Measurements from ENCODE around the gene RBL2. TPM values are rescaled to one million over a fixed set of nuclear protein-coding genes. Genes with fewer than 3 reads are reported as not detected.

RBL2 gene
- total and polyA plus RNA-seq, 2 of the 13 experiments (the other 11 are each of a cell fraction or from before 2014, with no cell fraction given), result 41.2 to 60.9 TPM

DNA sequence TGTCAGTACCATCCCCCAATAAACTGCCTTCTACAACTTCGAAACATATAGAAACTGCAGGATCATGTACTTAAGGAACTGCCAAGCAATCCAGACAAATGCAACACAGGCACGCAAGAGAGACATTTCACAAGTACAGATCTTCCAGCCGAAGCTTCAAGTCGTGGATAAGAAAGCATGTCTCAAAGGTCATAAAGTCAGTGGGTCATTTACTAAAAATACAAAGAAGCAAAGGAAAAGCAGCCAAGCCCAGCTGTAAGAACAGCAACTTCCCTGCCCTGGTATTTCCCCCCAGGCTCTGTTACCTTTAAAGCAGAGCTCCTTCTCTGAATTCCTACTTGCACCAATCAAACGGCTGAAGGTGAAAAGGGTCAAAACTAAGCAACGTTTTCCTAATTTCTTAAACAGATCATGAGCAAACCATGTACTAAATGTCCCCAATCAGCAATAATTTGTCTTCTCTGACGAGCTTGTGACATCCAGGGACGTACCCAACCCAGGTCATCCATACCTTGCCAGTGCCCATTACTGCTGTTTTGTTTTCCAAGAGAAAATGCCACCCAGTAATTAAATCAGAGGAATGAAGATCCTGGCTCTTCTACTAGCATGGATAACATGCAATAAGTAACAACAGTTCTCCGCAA is 67.1 kb downstream of the RBL2 start:
- WGBS (ENCODE audit: low lambda C conversion rate), result 75% methylated on average over 9 of the region's 9 CpGs
- Histone ChIP-seq H2AFZ (ENCODE audit: low read length) (no peak overlapping the region), H3K79me2 (ENCODE audit: insufficient read depth, low read length) (peaks cover 14% of the 10 kb centered on the region), H3K4me3 (replicated peaks in 1 of 3; ENCODE audit: insufficient read depth in 1 of 3, low read depth in 2 of 3, low read length in 3 of 3) (peak overlapping the region; percentile 89 to 94 (median 92); a peak in 4 of 6 replicates), H3K27me3 (ENCODE audit: control insufficient read depth in 1 of 2, insufficient read depth in 2 of 2, low read length in 2 of 2) (no peaks in the 10 kb centered on the region; a peak in 1 of 5 replicates), H3K36me3 (replicated peaks in 1 of 2; ENCODE audit: control insufficient read depth in 1 of 2, insufficient read depth in 2 of 2, low read length in 2 of 2) (peaks cover 3 to 20% of the 10 kb centered on the region in 2 experiments; a peak in 3 of 5 replicates), H3K27ac (ENCODE audit: extremely low read length, insufficient read depth, low read length) (no peak overlapping the region), H3K4me1 (ENCODE audit: insufficient read depth, low read length) (peaks cover 26% of the 10 kb centered on the region), H3K9ac (ENCODE audit: insufficient read depth, low read depth, low read length) (peak overlapping the region; percentile 74; the same call in 1 of the 2 replicates), H4K20me1 (ENCODE audit: insufficient read depth, low read length) (no peaks in the 10 kb centered on the region), H3K4me2 (ENCODE audit: low read depth, low read length) (peak overlapping the region; percentile 96), H3K9me3 (ENCODE audit: low read length) (no peaks in the 10 kb centered on the region)
- BruUV-seq (replicated peaks), result no TSS peak
- intact Hi-C loops (cut with micrococcal nuclease; ENCODE audit: unreplicated experiment) (no loop called here), in situ Hi-C loops (cut with HindIII; ENCODE audit: extremely low pct_ligation_motif_present, low pct_unique_long_range_greater_than_20kb) (no loop called here)
- ChIA-PET POLR2A (interaction anchor here (1.1 kb wide), 1 partner anchor 10 kb away, joined by 5 read pairs; no protein-coding TSS in a partner anchor), CTCF (ENCODE audit: low intra/inter-chr PET ratio, low total read pairs) (no interaction called here)
- FAIRE-seq (peak; percentile 63), ATAC-seq (no peak), DNase-seq (ENCODE audit: low spot score) (no peak)
- TF ChIP-seq MAFF (IDR thresholded peaks at IDR 0.05; ENCODE audit: low read depth, low read length), result peak; percentile 46
- no peak for TF ChIP-seq ATM (IDR thresholded peaks at IDR 0.05; ENCODE audit: borderline replicate concordance)
- no peak for TF ChIP-seq NCOA1 (CRISPR knock-in tag; IDR thresholded peaks at IDR 0.05)
- 0 out of 2 replicates have a peak, but pooled peaks have one; percentile 33 for TF ChIP-seq ZNF878 (CRISPR knock-in tag; IDR thresholded peaks at IDR 0.05)
- peak; percentile 58 to 64; a peak in 3 of 4 replicates for TF ChIP-seq MAFK (conservative IDR thresholded peaks at IDR 0.05 in 1 of 2, IDR thresholded peaks at IDR 0.05 in 1 of 2; ENCODE audit: low read length in 2 of 2)
- TF ChIP-seq DPF2 (CRISPR knock-in tag; IDR thresholded peaks at IDR 0.05; ENCODE audit: borderline replicate concordance, low read depth), result no peak

Data from HepG2 (cell line).